ENCODE data around the gene MAD1L1. TPM values are rescaled to one million over a fixed set of nuclear protein-coding genes. Genes with fewer than 3 reads are reported as not detected.
A peak's percentile ranks its signal among the peaks of the same experiment; 100 is the strongest.

Gene MAD1L1
- total and polyA plus RNA-seq, 4 donors, result 43.0 to 54.9 (median 49.9) TPM

DNA sequence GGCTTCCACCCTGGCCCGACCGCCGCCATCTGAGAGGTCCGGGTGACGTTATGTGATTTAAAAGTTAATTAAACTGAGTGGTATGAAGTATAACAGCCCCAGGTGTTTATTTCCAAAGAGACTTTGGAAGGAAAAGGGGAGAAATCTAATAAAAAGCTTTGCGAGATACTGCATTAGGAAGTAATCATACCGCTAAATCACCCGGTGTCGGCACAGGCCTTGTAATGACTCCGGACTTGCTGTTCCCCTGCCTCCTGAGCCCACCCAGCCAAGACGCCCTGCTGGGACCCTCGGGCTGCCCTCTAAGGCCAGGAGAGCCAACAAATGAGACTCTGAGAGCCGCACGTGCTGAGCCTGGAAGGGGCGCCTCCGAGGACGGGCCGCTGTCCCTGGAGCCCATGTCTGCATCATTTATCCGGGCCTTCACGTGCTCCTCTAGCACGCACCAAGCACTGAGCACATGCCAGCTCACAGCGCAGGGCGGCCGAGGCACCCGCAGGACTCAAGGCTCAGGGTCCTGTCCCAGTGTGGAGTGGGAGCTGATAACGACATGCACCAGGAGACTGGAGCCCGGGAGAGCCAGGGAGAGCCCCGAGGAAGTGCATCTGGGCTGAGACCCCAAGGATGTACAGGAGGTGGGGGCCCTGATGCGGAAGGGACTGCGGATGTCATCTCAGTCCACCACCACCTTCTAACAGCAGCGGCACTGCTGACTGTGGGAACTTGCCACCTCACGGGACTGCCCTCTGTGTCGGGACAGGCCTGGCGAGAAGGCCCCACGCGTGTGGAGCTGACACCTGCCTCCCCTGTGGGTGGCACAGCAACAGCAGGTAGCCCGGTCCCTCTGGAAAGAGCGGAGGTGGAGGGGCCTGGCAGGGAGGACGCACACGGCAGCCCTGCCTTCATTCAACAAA, 380.0 kb downstream of the MAD1L1 start:
- H3K9ac ChIP-seq (ENCODE audit: insufficient read depth in 1 of 2, low read length in 2 of 2), result no peak overlapping the region
- no peak overlapping the region for H3K27ac ChIP-seq (ENCODE audit: low read depth in 1 of 2, low read length in 1 of 2)
- TF ChIP-seq, protein P1, sequence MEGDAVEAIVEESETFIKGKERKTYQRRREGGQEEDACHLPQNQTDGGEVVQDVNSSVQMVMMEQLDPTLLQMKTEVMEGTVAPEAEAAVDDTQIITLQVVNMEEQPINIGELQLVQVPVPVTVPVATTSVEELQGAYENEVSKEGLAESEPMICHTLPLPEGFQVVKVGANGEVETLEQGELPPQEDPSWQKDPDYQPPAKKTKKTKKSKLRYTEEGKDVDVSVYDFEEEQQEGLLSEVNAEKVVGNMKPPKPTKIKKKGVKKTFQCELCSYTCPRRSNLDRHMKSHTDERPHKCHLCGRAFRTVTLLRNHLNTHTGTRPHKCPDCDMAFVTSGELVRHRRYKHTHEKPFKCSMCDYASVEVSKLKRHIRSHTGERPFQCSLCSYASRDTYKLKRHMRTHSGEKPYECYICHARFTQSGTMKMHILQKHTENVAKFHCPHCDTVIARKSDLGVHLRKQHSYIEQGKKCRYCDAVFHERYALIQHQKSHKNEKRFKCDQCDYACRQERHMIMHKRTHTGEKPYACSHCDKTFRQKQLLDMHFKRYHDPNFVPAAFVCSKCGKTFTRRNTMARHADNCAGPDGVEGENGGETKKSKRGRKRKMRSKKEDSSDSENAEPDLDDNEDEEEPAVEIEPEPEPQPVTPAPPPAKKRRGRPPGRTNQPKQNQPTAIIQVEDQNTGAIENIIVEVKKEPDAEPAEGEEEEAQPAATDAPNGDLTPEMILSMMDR (IDR thresholded peaks at IDR 0.05; ENCODE audit: control extremely low read depth, extremely low read depth), result no peak
- ATAC-seq (ENCODE audit: insufficient read depth, low FRiP score), result no peak
- H3K27me3 ChIP-seq (ENCODE audit: control insufficient read depth in 3 of 3, insufficient read depth in 3 of 3, low read length in 2 of 3), result no peaks in the 10 kb centered on the region
- H3K9me3 ChIP-seq (ENCODE audit: control insufficient read depth in 4 of 4, insufficient read depth in 3 of 4, low read length in 3 of 4), result no peaks in the 10 kb centered on the region
- 95 to 96% methylated on average over 40 of the region's 40 CpGs for WGBS, 2 donors
- DNase-seq, result peak in 1 of 3 donors; percentile 11
- no peak overlapping the region for H3K4me3 ChIP-seq
- peaks cover 0 to 38% (median 3%) of the 10 kb centered on the region in 5 donors for H3K4me1 ChIP-seq (ENCODE audit: control insufficient read depth in 5 of 5, insufficient read depth in 5 of 5, low read length in 5 of 5)
- peaks cover 0 to 6% (median 0%) of the 10 kb centered on the region in 4 donors for H3K36me3 ChIP-seq (ENCODE audit: control insufficient read depth in 4 of 4, insufficient read depth in 4 of 4, low read length in 4 of 4)

DNA sequence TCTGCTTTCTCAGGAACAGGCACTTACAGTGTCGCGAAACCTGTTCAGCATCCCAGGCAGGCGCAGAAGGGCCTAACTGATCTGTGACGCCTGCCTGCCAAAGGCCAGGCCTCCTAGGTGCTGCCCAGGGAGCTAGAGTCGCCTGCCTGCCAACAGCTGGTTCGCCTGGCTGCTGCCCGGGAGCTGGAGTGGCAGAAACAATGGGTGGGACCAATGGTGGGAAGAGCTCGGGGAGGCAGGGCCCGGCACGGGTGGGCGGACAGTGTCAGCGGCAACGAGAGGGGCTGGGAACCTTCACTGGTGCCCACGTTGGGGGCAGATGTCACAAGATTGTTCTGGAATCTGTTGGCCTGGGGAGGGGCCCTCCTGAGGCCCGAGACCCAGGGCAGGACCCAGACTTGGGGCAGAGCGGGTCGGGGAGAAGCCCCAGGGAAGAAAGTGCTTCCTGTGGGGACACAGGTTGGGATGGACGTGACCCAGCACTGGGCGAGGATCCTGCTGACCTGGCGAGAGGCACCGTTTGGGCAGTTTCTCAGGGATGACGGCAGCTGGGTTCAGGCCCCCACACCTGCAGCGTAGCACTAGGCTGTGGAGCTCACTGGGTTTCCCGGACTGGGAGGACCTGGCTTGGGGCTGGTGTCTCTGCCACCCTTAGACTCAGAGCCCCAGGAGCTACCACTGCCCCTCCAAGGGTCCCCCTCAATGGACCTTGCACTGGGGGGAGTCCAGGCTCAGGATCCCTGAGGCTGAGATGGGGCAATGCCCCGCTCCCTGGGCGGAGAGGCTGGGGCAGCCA, 380.8 kb downstream of the MAD1L1 start:
- no peak overlapping the region for H3K9ac ChIP-seq (ENCODE audit: insufficient read depth in 1 of 2, low read length in 2 of 2)
- WGBS, 2 donors, result 90 to 94% methylated on average over 24 to 26 of the region's 26 CpGs
- no peak overlapping the region for H3K4me3 ChIP-seq
- H3K9me3 ChIP-seq (ENCODE audit: control insufficient read depth in 4 of 4, insufficient read depth in 3 of 4, low read length in 3 of 4), result no peaks in the 10 kb centered on the region
- H3K27me3 ChIP-seq (ENCODE audit: control insufficient read depth in 3 of 3, insufficient read depth in 3 of 3, low read length in 2 of 3), result no peaks in the 10 kb centered on the region
- H3K27ac ChIP-seq (ENCODE audit: low read depth in 1 of 2, low read length in 1 of 2), result no peak overlapping the region
- H3K36me3 ChIP-seq (ENCODE audit: control insufficient read depth in 4 of 4, insufficient read depth in 4 of 4, low read length in 4 of 4), result peaks cover 0 to 12% (median 0%) of the 10 kb centered on the region in 4 donors
- ATAC-seq (ENCODE audit: insufficient read depth, low FRiP score), result no peak
- DNase-seq, result peak in 2 of 3 donors; percentile 58 to 66
- TF ChIP-seq, protein P1 (IDR thresholded peaks at IDR 0.05; ENCODE audit: control extremely low read depth, extremely low read depth), result no peak
- peaks cover 0 to 32% (median 2%) of the 10 kb centered on the region in 5 donors for H3K4me1 ChIP-seq (ENCODE audit: control insufficient read depth in 5 of 5, insufficient read depth in 5 of 5, low read length in 5 of 5)

DNA sequence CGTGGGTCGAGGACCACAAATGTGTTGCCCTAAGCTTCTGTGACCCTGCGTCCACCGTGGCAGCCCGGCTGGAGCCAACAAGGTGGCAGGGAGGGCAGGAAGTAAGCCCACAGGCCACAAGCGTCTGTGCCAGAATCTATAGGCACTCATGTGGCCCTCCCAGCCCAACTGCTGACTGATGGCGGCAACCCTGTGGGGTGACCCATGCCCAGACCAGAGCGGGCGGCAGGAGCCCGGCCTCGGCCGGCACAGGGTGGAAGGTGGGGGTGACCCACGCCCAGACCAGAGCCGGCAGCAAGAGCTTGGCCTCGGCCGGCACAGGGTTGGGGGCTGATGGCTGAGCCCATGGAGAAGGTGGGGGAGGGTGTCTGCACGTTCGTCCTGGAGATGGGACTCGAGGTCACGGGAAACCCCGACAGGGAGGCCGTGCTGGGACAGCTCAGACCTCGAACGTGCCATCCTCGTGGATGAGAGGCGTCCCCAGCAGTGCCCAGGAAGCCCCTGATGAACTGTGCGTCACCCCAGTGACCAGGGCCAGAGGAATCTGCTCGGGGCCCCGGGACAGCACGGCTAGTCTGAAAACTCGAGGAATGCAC, 381.7 kb downstream of the MAD1L1 start:
- Histone ChIP-seq H3K36me3 (ENCODE audit: control insufficient read depth in 4 of 4, insufficient read depth in 4 of 4, low read length in 4 of 4) (peaks cover 0 to 18% (median 0%) of the 10 kb centered on the region in 4 donors), H3K4me1 (ENCODE audit: control insufficient read depth in 5 of 5, insufficient read depth in 5 of 5, low read length in 5 of 5) (peaks cover 0 to 24% (median 0%) of the 10 kb centered on the region in 5 donors), H3K9ac (ENCODE audit: insufficient read depth in 1 of 2, low read length in 2 of 2) (no peak overlapping the region), H3K9me3 (ENCODE audit: control insufficient read depth in 4 of 4, insufficient read depth in 3 of 4, low read length in 3 of 4) (no peaks in the 10 kb centered on the region), H3K27me3 (ENCODE audit: control insufficient read depth in 3 of 3, insufficient read depth in 3 of 3, low read length in 2 of 3) (no peaks in the 10 kb centered on the region), H3K4me3 (no peak overlapping the region), H3K27ac (ENCODE audit: low read depth in 1 of 2, low read length in 1 of 2) (no peak overlapping the region)
- TF ChIP-seq, protein P1 (IDR thresholded peaks at IDR 0.05; ENCODE audit: control extremely low read depth, extremely low read depth), result no peak
- DNase-seq, result no peak
- WGBS, 2 donors, result 91 to 92% methylated on average over 31 of the region's 31 CpGs
- no peak for ATAC-seq (ENCODE audit: insufficient read depth, low FRiP score)
